Ishikawa (cell line): ENCODE results near the gene LLGL1.

Source experiments
- CREB1 ChIP-seq: IDR thresholded peaks from 2 replicates; pipeline ENCODE4 v1.6.1; 2012; ENCODE audit warnings: low read depth
- EP300 ChIP-seq: IDR thresholded peaks from 2 replicates; pipeline ENCODE4 v1.6.1; 2012; ENCODE audit warnings: borderline replicate concordance
- FOXM1 ChIP-seq: IDR thresholded peaks from 2 replicates; pipeline ENCODE4 v1.6.1; 2012; ENCODE audit warnings: low read depth, borderline replicate concordance
- TAF1 ChIP-seq: IDR thresholded peaks from 2 replicates; pipeline ENCODE4 v1.6.1; 2012; ENCODE audit warnings: low read depth, mild to moderate bottlenecking
- TEAD4 ChIP-seq: IDR thresholded peaks from 2 replicates; pipeline ENCODE4 v1.6.1; 2012
- TF ChIP-seq, protein P1 (sequence below): IDR thresholded peaks from 2 replicates; pipeline ENCODE4 v1.6.1; 2012; ENCODE audit warnings: low read depth, mild to moderate bottlenecking

DNA sequence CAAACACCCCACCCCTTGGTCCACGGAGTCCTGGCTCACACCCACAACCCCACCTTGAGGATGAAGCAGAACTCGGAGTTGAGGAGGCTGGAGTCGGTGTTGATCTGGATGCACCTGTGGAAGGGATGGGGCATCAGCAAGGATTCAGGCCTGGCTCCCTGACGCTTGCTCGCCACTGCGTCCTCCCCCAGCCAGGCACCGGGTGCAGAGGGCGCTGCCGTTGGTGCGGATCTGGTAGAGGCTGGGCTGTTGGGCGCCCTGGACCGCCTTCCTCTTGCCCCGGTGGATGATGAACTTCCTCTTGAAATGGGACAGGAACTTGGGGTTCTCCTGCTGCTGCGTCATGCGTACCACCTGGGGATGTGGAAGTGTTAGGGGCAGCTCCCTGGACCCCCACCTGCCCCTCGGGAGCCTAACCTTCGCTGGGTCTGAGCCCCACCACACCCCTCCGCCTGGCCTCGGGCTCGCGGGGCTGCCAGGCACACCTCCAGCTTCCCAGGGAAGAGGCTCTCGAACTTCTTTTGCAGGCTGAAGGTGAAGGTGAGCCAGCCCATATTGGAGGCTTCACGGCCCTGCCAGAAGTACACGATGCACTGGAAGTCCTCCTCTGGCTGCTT, 20.8 kb downstream of the LLGL1 start:
- TF ChIP-seq, protein P1, sequence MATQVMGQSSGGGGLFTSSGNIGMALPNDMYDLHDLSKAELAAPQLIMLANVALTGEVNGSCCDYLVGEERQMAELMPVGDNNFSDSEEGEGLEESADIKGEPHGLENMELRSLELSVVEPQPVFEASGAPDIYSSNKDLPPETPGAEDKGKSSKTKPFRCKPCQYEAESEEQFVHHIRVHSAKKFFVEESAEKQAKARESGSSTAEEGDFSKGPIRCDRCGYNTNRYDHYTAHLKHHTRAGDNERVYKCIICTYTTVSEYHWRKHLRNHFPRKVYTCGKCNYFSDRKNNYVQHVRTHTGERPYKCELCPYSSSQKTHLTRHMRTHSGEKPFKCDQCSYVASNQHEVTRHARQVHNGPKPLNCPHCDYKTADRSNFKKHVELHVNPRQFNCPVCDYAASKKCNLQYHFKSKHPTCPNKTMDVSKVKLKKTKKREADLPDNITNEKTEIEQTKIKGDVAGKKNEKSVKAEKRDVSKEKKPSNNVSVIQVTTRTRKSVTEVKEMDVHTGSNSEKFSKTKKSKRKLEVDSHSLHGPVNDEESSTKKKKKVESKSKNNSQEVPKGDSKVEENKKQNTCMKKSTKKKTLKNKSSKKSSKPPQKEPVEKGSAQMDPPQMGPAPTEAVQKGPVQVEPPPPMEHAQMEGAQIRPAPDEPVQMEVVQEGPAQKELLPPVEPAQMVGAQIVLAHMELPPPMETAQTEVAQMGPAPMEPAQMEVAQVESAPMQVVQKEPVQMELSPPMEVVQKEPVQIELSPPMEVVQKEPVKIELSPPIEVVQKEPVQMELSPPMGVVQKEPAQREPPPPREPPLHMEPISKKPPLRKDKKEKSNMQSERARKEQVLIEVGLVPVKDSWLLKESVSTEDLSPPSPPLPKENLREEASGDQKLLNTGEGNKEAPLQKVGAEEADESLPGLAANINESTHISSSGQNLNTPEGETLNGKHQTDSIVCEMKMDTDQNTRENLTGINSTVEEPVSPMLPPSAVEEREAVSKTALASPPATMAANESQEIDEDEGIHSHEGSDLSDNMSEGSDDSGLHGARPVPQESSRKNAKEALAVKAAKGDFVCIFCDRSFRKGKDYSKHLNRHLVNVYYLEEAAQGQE: no peak
- TF ChIP-seq TEAD4 (no peak), EP300 (no peak), CREB1 (no peak), TAF1 (no peak), FOXM1 (no peak)
